H1 (cell line): ENCODE measurements around the gene COL4A4. TPM values are rescaled to one million over a fixed set of nuclear protein-coding genes. Genes with fewer than 3 reads are reported as not detected.

ENCODE experiments used
- CTCF ChIA-PET: fragments of 300-600 bp; sonication (Branson Sonifier 250); formaldehyde crosslinking; loops from one replicate; lab custom pipeline; 2021; ENCODE audit not compliant: partially characterized antibody; lab: Charles Lee
- POLR2A ChIA-PET: fragments of 300-600 bp; sonication (Branson Sonifier 250); formaldehyde crosslinking; loops from one replicate; lab custom pipeline; 2021; ENCODE audit warnings: inconsistent platforms; ENCODE audit not compliant: partially characterized antibody; lab: Charles Lee
- DNase-seq, 2 experiments: peaks; one replicate each; pipeline versions ENCODE4 v3.0.0 to v3.0.0-alpha.2; 2010 to 2022; ENCODE audit warnings: low spot score in 2 of 2, low read depth in 1 of 2, mixed read lengths in 1 of 2
- FAIRE-seq: peaks from 2 replicates; lab custom pipeline; 2011; peaks lifted over from hg19 to GRCh38; lab: Jason Lieb, UNC
- H2AFZ ChIP-seq: 2 replicates; pipeline ENCODE4 v1.8.1; 2012; ENCODE audit warnings: low read length, inconsistent platforms
- H2AK5ac ChIP-seq: 2 replicates; pipeline ENCODE4 v1.6.1; 2013; ENCODE audit warnings: low read depth, low read length
- H2BK120ac ChIP-seq: replicated peaks from 2 replicates; pipeline ENCODE3; 2013; ENCODE audit warnings: low read depth, low read length, inconsistent platforms
- H2BK12ac ChIP-seq: 2 replicates; pipeline ENCODE4 v1.6.1; 2013; ENCODE audit warnings: low read depth, low read length
- H2BK15ac ChIP-seq: 2 replicates; pipeline ENCODE4 v1.6.1; 2013; ENCODE audit warnings: low read length
- H2BK20ac ChIP-seq: 2 replicates; pipeline ENCODE4 v1.6.1; 2013; ENCODE audit warnings: low read length
- H2BK5ac ChIP-seq: 2 replicates; pipeline ENCODE4 v1.6.1; 2013; ENCODE audit warnings: low read depth, low read length
- H3K14ac ChIP-seq: 2 replicates; pipeline ENCODE4 v1.6.1; 2013; ENCODE audit warnings: inconsistent platforms; ENCODE audit not compliant: insufficient read length
- H3K18ac ChIP-seq: 2 replicates; pipeline ENCODE4 v1.6.1; 2013; ENCODE audit warnings: low read length; ENCODE audit errors: extremely low read depth
- H3K23ac ChIP-seq: 2 replicates; pipeline ENCODE4 v1.6.1; 2013; ENCODE audit warnings: inconsistent platforms; ENCODE audit not compliant: insufficient read length
- H3K23me2 ChIP-seq: 2 replicates; pipeline ENCODE4 v1.6.1; 2013; ENCODE audit warnings: low read depth, low read length
- H3K27ac ChIP-seq: 2 replicates; pipeline ENCODE4 v1.6.1; 2011; ENCODE audit warnings: low read depth, low read length, inconsistent platforms
- H3K27me3 ChIP-seq, 4 experiments: replicated peaks in 1 of 4; 1 replicate in 1 of 4; 2 replicates in 3 of 4; pipeline versions ENCODE4 v1.6.1 to v1.8.1; 2011 to 2013; ENCODE audit warnings: low read length in 3 of 4, mild to moderate bottlenecking in 3 of 4, inconsistent platforms in 2 of 4, mixed read lengths in 2 of 4, moderate library complexity in 1 of 4; ENCODE audit not compliant: control insufficient read depth in 3 of 4, insufficient read depth in 3 of 4; ENCODE audit errors: extremely low read depth in 1 of 4
- H3K36me3 ChIP-seq, 4 experiments: 2 replicates each; pipeline versions ENCODE4 v1.6.1 to v1.8.1; 2011 to 2013; ENCODE audit warnings: mild to moderate bottlenecking in 4 of 4, low read length in 3 of 4, moderate library complexity in 2 of 4, control low read depth in 1 of 4, inconsistent platforms in 1 of 4; ENCODE audit not compliant: insufficient read depth in 4 of 4, control insufficient read depth in 2 of 4
- H3K4ac ChIP-seq: replicated peaks from 2 replicates; pipeline ENCODE3; 2013; ENCODE audit warnings: low read length, low read depth, mixed read lengths, inconsistent platforms; ENCODE audit not compliant: insufficient read length
- H3K4me1 ChIP-seq, 4 experiments: replicated peaks in 1 of 4; 1 replicate in 1 of 4; 2 replicates in 3 of 4; pipeline versions ENCODE4 v1.6.1 to v1.8.1; 2011 to 2013; ENCODE audit warnings: low read length in 3 of 4, inconsistent platforms in 2 of 4, mixed read lengths in 1 of 4; ENCODE audit not compliant: insufficient read depth in 4 of 4, control insufficient read depth in 3 of 4
- H3K4me2 ChIP-seq, 2 experiments: 2 replicates each; pipeline versions ENCODE4 v1.6.1 to v1.8.1; 2011 to 2013; ENCODE audit warnings: low read depth in 2 of 2, low read length in 2 of 2, control low read depth in 1 of 2, inconsistent platforms in 1 of 2, mild to moderate bottlenecking in 1 of 2; ENCODE audit not compliant: insufficient read depth in 1 of 2
- H3K4me3 ChIP-seq, 4 experiments: fragments of 200-600, 300-600 bp in 1 of 4; sonication (generic), shearing (Covaris generic), sonication (Bioruptor Twin) in 1 of 4; 2 replicates each; pipeline versions ENCODE4 v1.5.1 to v1.8.1; 2011 to 2016; ENCODE audit warnings: low read length in 4 of 4, low read depth in 3 of 4, control low read depth in 2 of 4, inconsistent platforms in 2 of 4, mild to moderate bottlenecking in 2 of 4, mixed read lengths in 1 of 4, moderate library complexity in 1 of 4; ENCODE audit not compliant: insufficient read depth in 2 of 4; ENCODE audit errors: extremely low read depth in 1 of 4
- H3K56ac ChIP-seq: replicated peaks from 2 replicates; pipeline ENCODE3; 2013; ENCODE audit warnings: low read depth, mild to moderate bottlenecking, mixed read lengths, low read length, inconsistent platforms; ENCODE audit not compliant: insufficient read length
- H3K79me1 ChIP-seq: 2 replicates; pipeline ENCODE4 v1.6.1; 2013; ENCODE audit warnings: low read depth, low read length, control low read depth
- H3K79me2 ChIP-seq, 2 experiments: 2 replicates each; pipeline versions ENCODE4 v1.6.1 to v1.8.1; 2012 to 2013; ENCODE audit warnings: low read length in 2 of 2, mild to moderate bottlenecking in 2 of 2, inconsistent platforms in 1 of 2; ENCODE audit not compliant: insufficient read depth in 2 of 2, control insufficient read depth in 1 of 2
- H3K9ac ChIP-seq, 4 experiments: replicated peaks in 1 of 4; 1 replicate in 1 of 4; 2 replicates in 3 of 4; pipeline versions ENCODE4 v1.6.1 to v1.8.1; 2011 to 2013; ENCODE audit warnings: low read depth in 3 of 4, low read length in 3 of 4, control low read depth in 2 of 4, mild to moderate bottlenecking in 2 of 4, moderate library complexity in 2 of 4, inconsistent platforms in 1 of 4; ENCODE audit errors: extremely low read depth in 1 of 4
- H3K9me3 ChIP-seq, 2 experiments: 2 replicates each; pipeline versions ENCODE4 v1.6.1 to v1.8.1; 2012 to 2013; ENCODE audit warnings: mild to moderate bottlenecking in 2 of 2, moderate library complexity in 2 of 2, control low read depth in 1 of 2, inconsistent platforms in 1 of 2, low read depth in 1 of 2, low read length in 1 of 2, mixed read lengths in 1 of 2; ENCODE audit not compliant: insufficient read depth in 2 of 2
- H4K20me1 ChIP-seq, 2 experiments: replicated peaks in 1 of 2; 2 replicates each; pipeline versions ENCODE3 to v1.8.1; 2011 to 2013; ENCODE audit warnings: inconsistent platforms in 2 of 2, low read length in 2 of 2, mild to moderate bottlenecking in 1 of 2; ENCODE audit not compliant: insufficient read depth in 2 of 2, control insufficient read depth in 1 of 2
- H4K5ac ChIP-seq: 2 replicates; pipeline ENCODE4 v1.6.1; 2013; ENCODE audit warnings: low read length, low read depth, mixed read lengths, inconsistent platforms; ENCODE audit not compliant: insufficient read length
- H4K8ac ChIP-seq: 2 replicates; pipeline ENCODE4 v1.8.0; 2013; ENCODE audit warnings: mild to moderate bottlenecking, moderate library complexity, low read length, inconsistent platforms; ENCODE audit not compliant: insufficient read depth; ENCODE audit errors: extremely low read depth
- H4K91ac ChIP-seq: replicated peaks from 2 replicates; pipeline ENCODE3; 2013; ENCODE audit warnings: low read length, mixed read lengths, inconsistent platforms; ENCODE audit not compliant: insufficient read length
- EP300 ChIP-seq, 2 experiments: IDR thresholded peaks; 1 replicate in 1 of 2; 2 replicates in 1 of 2; pipeline ENCODE4 v1.6.1; 2011 to 2012; ENCODE audit warnings: low read depth in 2 of 2, low read length in 2 of 2, mild to moderate bottlenecking in 2 of 2, borderline replicate concordance in 1 of 2, inconsistent platforms in 1 of 2, moderate library complexity in 1 of 2
- FOSL1 ChIP-seq: IDR thresholded peaks from 2 replicates; pipeline ENCODE4 v1.6.1; 2011; ENCODE audit warnings: mild to moderate bottlenecking, low read depth, low read length, moderate library complexity; ENCODE audit not compliant: insufficient read depth
- SP1 ChIP-seq: IDR thresholded peaks from 2 replicates; pipeline ENCODE4 v1.6.1; 2011; ENCODE audit warnings: low read depth, low read length
- WGBS, 2 experiments: shearing (Covaris generic) in 1 of 2; methylation state at CpG; one replicate each; pipeline versions ENCODE4 v1.1.6 to v1.1.7; 2013 to 2015; ENCODE audit warnings: low lambda C conversion rate in 2 of 2, mixed read lengths in 2 of 2, inconsistent platforms in 1 of 2, low coverage in 1 of 2, missing lambda C conversion rate in 1 of 2; ENCODE audit not compliant: insufficient replicate concordance in 2 of 2, insufficient coverage in 1 of 2, insufficient read length in 1 of 2; ENCODE audit errors: extremely low coverage in 1 of 2, missing lambda C conversion rate in 1 of 2; 5-methylcytosine and 5-hydroxymethylcytosine counted together
- polyA plus RNA-seq, 7 experiments: library from polyadenylated mRNA; depleted of rRNA in 3 of 7; stranded (reverse) in 5 of 7; unstranded in 2 of 7; fragments of >200 nt in 5 of 7; fragments of 200-250 nt in 2 of 7; gene quantifications; 1 replicate in 5 of 7; 2 replicates in 1 of 7; 4 replicates in 1 of 7; pipeline versions ENCODE4 v1.2.1 to v1.2.3, GENCODE V29; 2011 to 2013; ENCODE audit warnings: missing spikeins in 2 of 7, mixed read lengths in 2 of 7
- total RNA-seq: library from RNA; stranded (reverse); fragmentation: NEBNext Ultra II Directional; extraction: Animal tissue kit (Norgen Biotek cat#: 25700); gene quantifications from 2 replicates; pipeline ENCODE4 v1.2.1, GENCODE V29; 2021
- TF ChIP-seq, protein P1 (sequence below), 3 experiments: IDR thresholded peaks; 1 replicate in 2 of 3; 2 replicates in 1 of 3; pipeline versions ENCODE4 v1.5.1 to v1.6.1; 2011; ENCODE audit warnings: low read length in 3 of 3, mild to moderate bottlenecking in 3 of 3, inconsistent platforms in 2 of 3, low read depth in 1 of 3, moderate library complexity in 1 of 3; ENCODE audit not compliant: insufficient read depth in 1 of 3; ENCODE audit errors: control extremely low read depth in 1 of 3

COL4A4 gene
- total and polyA plus RNA-seq, 2 of the 8 experiments (the other 6 are each of a cell fraction or from before 2014, with no cell fraction given), result 0.33 to 1.7 TPM

DNA sequence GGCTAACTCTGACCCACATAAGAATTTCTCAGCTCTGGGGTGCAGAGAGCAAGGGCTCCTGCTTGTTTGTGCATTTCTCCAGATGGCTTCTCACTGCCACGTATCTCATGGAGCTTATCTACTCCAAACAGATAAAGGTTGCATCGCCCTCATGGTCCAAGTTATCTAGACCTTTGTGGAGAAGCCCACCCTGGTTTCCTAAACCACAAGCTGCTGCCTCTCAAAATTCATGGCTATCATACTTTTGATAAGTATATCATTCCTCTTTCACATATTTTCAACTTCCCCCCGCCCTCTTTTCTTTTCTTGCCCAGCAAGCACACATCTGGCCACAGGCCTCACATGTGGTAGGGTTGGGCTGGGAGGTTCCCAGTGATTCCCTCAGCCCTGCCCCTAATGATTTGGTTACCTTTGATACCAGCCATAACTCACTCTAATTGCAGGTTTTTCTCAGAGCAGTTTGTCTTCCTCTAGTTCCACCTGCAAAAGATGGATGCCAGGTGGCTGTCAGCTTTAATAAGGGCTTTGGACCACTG, 182.1 kb downstream of the COL4A4 start:
- no peak overlapping the region for H2BK15ac ChIP-seq
- no peak for TF ChIP-seq EP300 (IDR thresholded peaks at IDR 0.05; ENCODE audit: borderline replicate concordance in 1 of 2, low read depth in 2 of 2, low read length in 2 of 2)
- TF ChIP-seq FOSL1, result no peak
- TF ChIP-seq, protein P1, sequence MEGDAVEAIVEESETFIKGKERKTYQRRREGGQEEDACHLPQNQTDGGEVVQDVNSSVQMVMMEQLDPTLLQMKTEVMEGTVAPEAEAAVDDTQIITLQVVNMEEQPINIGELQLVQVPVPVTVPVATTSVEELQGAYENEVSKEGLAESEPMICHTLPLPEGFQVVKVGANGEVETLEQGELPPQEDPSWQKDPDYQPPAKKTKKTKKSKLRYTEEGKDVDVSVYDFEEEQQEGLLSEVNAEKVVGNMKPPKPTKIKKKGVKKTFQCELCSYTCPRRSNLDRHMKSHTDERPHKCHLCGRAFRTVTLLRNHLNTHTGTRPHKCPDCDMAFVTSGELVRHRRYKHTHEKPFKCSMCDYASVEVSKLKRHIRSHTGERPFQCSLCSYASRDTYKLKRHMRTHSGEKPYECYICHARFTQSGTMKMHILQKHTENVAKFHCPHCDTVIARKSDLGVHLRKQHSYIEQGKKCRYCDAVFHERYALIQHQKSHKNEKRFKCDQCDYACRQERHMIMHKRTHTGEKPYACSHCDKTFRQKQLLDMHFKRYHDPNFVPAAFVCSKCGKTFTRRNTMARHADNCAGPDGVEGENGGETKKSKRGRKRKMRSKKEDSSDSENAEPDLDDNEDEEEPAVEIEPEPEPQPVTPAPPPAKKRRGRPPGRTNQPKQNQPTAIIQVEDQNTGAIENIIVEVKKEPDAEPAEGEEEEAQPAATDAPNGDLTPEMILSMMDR (IDR thresholded peaks at IDR 0.05; ENCODE audit: control extremely low read depth in 1 of 3, insufficient read depth in 1 of 3, low read depth in 1 of 3, low read length in 3 of 3), result no peak
- TF ChIP-seq SP1, result no peak

More for the DNA sequence above, 182.1 kb downstream of the COL4A4 start:
- Histone ChIP-seq H2AFZ (no peak overlapping the region), H3K56ac (no peak overlapping the region), H3K27me3 (no peaks in the 10 kb centered on the region), H3K14ac (no peak overlapping the region), H3K79me1 (no peaks in the 10 kb centered on the region), H2AK5ac (no peak overlapping the region), H3K4ac (no peak overlapping the region), H2BK12ac (no peak overlapping the region), H3K79me2 (no peaks in the 10 kb centered on the region), H3K36me3 (no peaks in the 10 kb centered on the region), H3K4me3 (no peak overlapping the region), H4K20me1 (no peaks in the 10 kb centered on the region), H3K4me1 (peaks cover 0 to 9% (median 0%) of the 10 kb centered on the region in 4 experiments; a peak in 2 of 7 replicates), H2BK120ac (no peak overlapping the region), H4K5ac (no peak overlapping the region), H3K23me2 (no peaks in the 10 kb centered on the region), H3K9ac (no peak overlapping the region), H4K91ac (no peak overlapping the region), H2BK20ac (no peak overlapping the region), H3K18ac (no peak overlapping the region), H3K27ac (no peak overlapping the region), H4K8ac (no peak overlapping the region), H3K9me3 (no peaks in the 10 kb centered on the region), H2BK5ac (no peak overlapping the region), H3K23ac (no peak overlapping the region), H3K4me2 (no peak overlapping the region)
- CTCF ChIA-PET, result interaction anchor here (0.8 to 5.5 kb wide), 7 partner anchors 9 to 1315 kb away, joined by 3 to 33 read pairs (median 3); no protein-coding TSS in a partner anchor
- FAIRE-seq, result no peak
- POLR2A ChIA-PET, result no interaction called here
- DNase-seq, result no peak
- 86% methylated on average over 3 of the region's 3 CpGs; no CpG with 5 or more reads in 1 of the 2 experiments for WGBS, 2 experiments
